Measurements from ENCODE around the gene PARD3. TPM values are rescaled to one million over a fixed set of nuclear protein-coding genes. Genes with fewer than 3 reads are reported as not detected.

The PARD3 gene
- total RNA-seq, 4 donors from 2014 or later = 115 to 226 (median 141) TPM

GRCh38 chr10:34286136-34286739 is 528.9 kb downstream of the PARD3 start:
- no peak for DNase-seq (ENCODE audit: low spot score in 2 of 2)
- 69% methylated on average over 3 of the region's 3 CpGs for WGBS
- TF ChIP-seq POLR2A (IDR thresholded peaks at IDR 0.05) (no peak), POLR2AphosphoS5 (IDR thresholded peaks at IDR 0.05) (no peak), CTCF (IDR thresholded peaks at IDR 0.05) (no peak), EP300 (IDR thresholded peaks at IDR 0.05) (no peak)

GRCh38 chr10:34281661-34282582 is 533.2 kb downstream of the PARD3 start:
- Histone ChIP-seq H3K27me3 (no peaks in the 10 kb centered on the region), H3K9me3 (no peaks in the 10 kb centered on the region), H3K27ac (peak overlapping the region; percentile 47), H3K36me3 (no peaks in the 10 kb centered on the region), H3K4me1 (peaks cover 27% of the 10 kb centered on the region), H3K4me3 (no peak overlapping the region)
- no peak for DNase-seq (ENCODE audit: low spot score in 2 of 2)
- TF ChIP-seq CTCF (IDR thresholded peaks at IDR 0.05) = no peak
- no peak for TF ChIP-seq POLR2A (IDR thresholded peaks at IDR 0.05)
- no peak for TF ChIP-seq EP300 (IDR thresholded peaks at IDR 0.05)
- no peak for TF ChIP-seq POLR2AphosphoS5 (IDR thresholded peaks at IDR 0.05)
- 52% methylated on average over 3 of the region's 3 CpGs for WGBS

More at GRCh38 chr10:34286136-34286739, 528.9 kb downstream of the PARD3 start:
- H3K36me3 ChIP-seq = no peaks in the 10 kb centered on the region
- H3K9me3 ChIP-seq = no peaks in the 10 kb centered on the region
- peaks cover 15% of the 10 kb centered on the region for H3K4me1 ChIP-seq
- H3K4me3 ChIP-seq = no peak overlapping the region
- no peaks in the 10 kb centered on the region for H3K27me3 ChIP-seq
- H3K27ac ChIP-seq = no peak overlapping the region

GRCh38 chr10:34280599-34281374 is 534.3 kb downstream of the PARD3 start:
- 36% methylated on average over 11 of the region's 11 CpGs for WGBS
- Histone ChIP-seq H3K4me1 (peaks cover 27% of the 10 kb centered on the region), H3K9me3 (no peaks in the 10 kb centered on the region), H3K27ac (peak overlapping the region; percentile 47), H3K4me3 (no peak overlapping the region), H3K36me3 (no peaks in the 10 kb centered on the region), H3K27me3 (no peaks in the 10 kb centered on the region)
- TF ChIP-seq CTCF (IDR thresholded peaks at IDR 0.05) = no peak
- no peak for TF ChIP-seq EP300 (IDR thresholded peaks at IDR 0.05)
- no peak for TF ChIP-seq POLR2A (IDR thresholded peaks at IDR 0.05)
- TF ChIP-seq POLR2AphosphoS5 (IDR thresholded peaks at IDR 0.05) = peak in 2 of 3 donors; percentile 30 to 74
- no peak for DNase-seq (ENCODE audit: low spot score in 2 of 2)

GRCh38 chr10:34275626-34276130 is 539.4 kb downstream of the PARD3 start:
- TF ChIP-seq CTCF (IDR thresholded peaks at IDR 0.05) (no peak), POLR2AphosphoS5 (IDR thresholded peaks at IDR 0.05) (no peak), EP300 (IDR thresholded peaks at IDR 0.05) (no peak)
- Histone ChIP-seq H3K27ac (no peak overlapping the region), H3K4me3 (no peak overlapping the region), H3K4me1 (peaks cover 10% of the 10 kb centered on the region), H3K36me3 (no peaks in the 10 kb centered on the region), H3K9me3 (no peaks in the 10 kb centered on the region), H3K27me3 (no peaks in the 10 kb centered on the region)
- no peak for DNase-seq (ENCODE audit: low spot score in 2 of 2)
- WGBS = 79% methylated on average over 2 of the region's 2 CpGs
